Heart left ventricle (tissue), 13 donors: ENCODE measurements around the gene TMEM145.

Experiments
- POLR2A ChIP-seq, 2 donors: fragments of 450-650 bp; IDR thresholded peaks; one replicate each; pipeline ENCODE4 v1.6.1; 2017; ENCODE audit warnings: antibody characterized with exemption in 2 of 2, mild to moderate bottlenecking in 2 of 2, moderate library complexity in 2 of 2
- TF ChIP-seq, protein P1 (sequence below), 12 donors: fragments of 200-600 bp; sonication (generic) in 4 of 12; IDR thresholded peaks; one replicate each; pipeline versions ENCODE4 v1.5.0 to v1.8.0; 2018 to 2022; ENCODE audit warnings: antibody characterized with exemption in 12 of 12, mild to moderate bottlenecking in 5 of 12
- donor health status: ischemic (EF 13 %, LVEDD 7.1; RV severe dilation, severe dysfunction).
- donor health status: DM: no; HTN: yes; CAD: no.
- donor health status: DM: no; HTN: no; CAD: no.
- donor health status: ischemic (EF 25% LVEDD 6.9; RV normal size, moderate dysfunction).
- donor health status: ischemic (EF 25% LVEDD 5.7; RV mildly dilated, moderate dysfunction).
- donor health status: ischemic (EF 35%, LVEDD 5.7; RV mildly dilated, moderate dysfunction).
- donor health status: nonischemic (EF 11% LVEDD 7.7; RV severe dilation, severe dysfunction).
- donor health status: DM: yes; HTN: yes; CAD: no.
- donor health status: PGD.
- donor health status: ischemic (EF 29% LVEDD 5.4; RV normal size, mild dysfunction).
- donor health status: nonischemic (EF 23%, LVEDD 6.1; RV moderate dilation, normal function).

GRCh38 chr19:42313096-42313839 is at the start of gene TMEM145:
- TF ChIP-seq, protein P1, sequence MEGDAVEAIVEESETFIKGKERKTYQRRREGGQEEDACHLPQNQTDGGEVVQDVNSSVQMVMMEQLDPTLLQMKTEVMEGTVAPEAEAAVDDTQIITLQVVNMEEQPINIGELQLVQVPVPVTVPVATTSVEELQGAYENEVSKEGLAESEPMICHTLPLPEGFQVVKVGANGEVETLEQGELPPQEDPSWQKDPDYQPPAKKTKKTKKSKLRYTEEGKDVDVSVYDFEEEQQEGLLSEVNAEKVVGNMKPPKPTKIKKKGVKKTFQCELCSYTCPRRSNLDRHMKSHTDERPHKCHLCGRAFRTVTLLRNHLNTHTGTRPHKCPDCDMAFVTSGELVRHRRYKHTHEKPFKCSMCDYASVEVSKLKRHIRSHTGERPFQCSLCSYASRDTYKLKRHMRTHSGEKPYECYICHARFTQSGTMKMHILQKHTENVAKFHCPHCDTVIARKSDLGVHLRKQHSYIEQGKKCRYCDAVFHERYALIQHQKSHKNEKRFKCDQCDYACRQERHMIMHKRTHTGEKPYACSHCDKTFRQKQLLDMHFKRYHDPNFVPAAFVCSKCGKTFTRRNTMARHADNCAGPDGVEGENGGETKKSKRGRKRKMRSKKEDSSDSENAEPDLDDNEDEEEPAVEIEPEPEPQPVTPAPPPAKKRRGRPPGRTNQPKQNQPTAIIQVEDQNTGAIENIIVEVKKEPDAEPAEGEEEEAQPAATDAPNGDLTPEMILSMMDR (IDR thresholded peaks at IDR 0.05) = peak in 5 of 12 donors; percentile 7 to 38 (median 23)
- TF ChIP-seq POLR2A (IDR thresholded peaks at IDR 0.05) = no peak
